HFFc6 (cell line): Measurements from ENCODE around the gene BBS9. TPM values are rescaled to one million over a fixed set of nuclear protein-coding genes. Genes with fewer than 3 reads are reported as not detected.
A peak's percentile ranks its signal among the peaks of the same experiment; 100 is the strongest.

Experiments used
- DNase-seq: peaks from one replicate; pipeline ENCODE4 v3.0.0-alpha.2; 2018
- H3K27ac Mint-ChIP-seq: 2 replicates; pipeline ENCODE4 v1.8.0; 2020; ENCODE audit warnings: mild to moderate bottlenecking, mixed read lengths
- H3K27me3 Mint-ChIP-seq: 2 replicates; pipeline ENCODE4 v1.8.0; 2021; ENCODE audit warnings: mild to moderate bottlenecking, moderate library complexity, mixed read lengths; ENCODE audit not compliant: insufficient read depth
- H3K36me3 Mint-ChIP-seq: 2 replicates; pipeline ENCODE4 v1.8.0; 2021; ENCODE audit warnings: low read depth, mixed read lengths
- H3K4me1 Mint-ChIP-seq: 2 replicates; pipeline ENCODE4 v1.8.0; 2020; ENCODE audit warnings: low read depth, mixed read lengths
- H3K4me3 Mint-ChIP-seq: 2 replicates; pipeline ENCODE4 v1.8.0; 2020; ENCODE audit warnings: mild to moderate bottlenecking, moderate library complexity, mixed read lengths
- H3K9me3 Mint-ChIP-seq: 2 replicates; pipeline ENCODE4 v1.8.0; 2020; ENCODE audit warnings: mild to moderate bottlenecking, mixed read lengths
- total RNA-seq, 6 experiments: library from RNA; stranded (reverse); fragmentation: NEBNext Ultra II Directional; extraction: Animal tissue kit (Norgen Biotek cat#: 25700); gene quantifications; 2 replicates in 1 of 6; 3 replicates in 5 of 6; pipeline ENCODE4 v1.2.3, GENCODE V29; 2021
- TF ChIP-seq, protein P1 (sequence below): fragments of 200-600 bp; sonication (generic); IDR thresholded peaks from 2 replicates; pipeline ENCODE4 v1.5.0; 2021; ENCODE audit warnings: antibody characterized with exemption, mild to moderate bottlenecking

Gene BBS9
- total RNA-seq, 6 experiments from 2014 or later = 10.6 to 13.0 (median 12.1) TPM

DNA sequence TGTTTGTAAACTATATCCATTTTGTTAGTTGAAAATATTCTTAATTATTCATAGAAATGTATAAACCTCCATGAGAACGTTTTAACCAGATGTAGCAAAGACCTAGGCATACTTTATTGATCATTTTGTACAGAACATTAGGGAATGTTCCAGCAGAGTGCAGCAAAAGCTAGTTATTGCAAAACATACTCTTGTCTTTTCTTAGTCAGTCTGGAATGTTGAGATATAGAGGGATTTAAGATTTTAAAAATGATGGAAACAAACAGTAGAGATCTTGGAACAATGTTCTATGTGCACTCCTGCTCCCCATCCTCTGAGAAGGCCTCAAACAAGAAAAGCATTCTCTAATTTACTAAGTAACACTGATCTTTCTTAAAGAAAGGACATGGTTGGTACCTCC is 292.1 kb downstream of the BBS9 start:
- no peak overlapping the region for H3K27ac Mint-ChIP-seq
- H3K36me3 Mint-ChIP-seq = no peaks in the 10 kb centered on the region
- TF ChIP-seq, protein P1, sequence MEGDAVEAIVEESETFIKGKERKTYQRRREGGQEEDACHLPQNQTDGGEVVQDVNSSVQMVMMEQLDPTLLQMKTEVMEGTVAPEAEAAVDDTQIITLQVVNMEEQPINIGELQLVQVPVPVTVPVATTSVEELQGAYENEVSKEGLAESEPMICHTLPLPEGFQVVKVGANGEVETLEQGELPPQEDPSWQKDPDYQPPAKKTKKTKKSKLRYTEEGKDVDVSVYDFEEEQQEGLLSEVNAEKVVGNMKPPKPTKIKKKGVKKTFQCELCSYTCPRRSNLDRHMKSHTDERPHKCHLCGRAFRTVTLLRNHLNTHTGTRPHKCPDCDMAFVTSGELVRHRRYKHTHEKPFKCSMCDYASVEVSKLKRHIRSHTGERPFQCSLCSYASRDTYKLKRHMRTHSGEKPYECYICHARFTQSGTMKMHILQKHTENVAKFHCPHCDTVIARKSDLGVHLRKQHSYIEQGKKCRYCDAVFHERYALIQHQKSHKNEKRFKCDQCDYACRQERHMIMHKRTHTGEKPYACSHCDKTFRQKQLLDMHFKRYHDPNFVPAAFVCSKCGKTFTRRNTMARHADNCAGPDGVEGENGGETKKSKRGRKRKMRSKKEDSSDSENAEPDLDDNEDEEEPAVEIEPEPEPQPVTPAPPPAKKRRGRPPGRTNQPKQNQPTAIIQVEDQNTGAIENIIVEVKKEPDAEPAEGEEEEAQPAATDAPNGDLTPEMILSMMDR = peak; percentile 36; the same call in 1 of the 2 replicates
- no peaks in the 10 kb centered on the region for H3K27me3 Mint-ChIP-seq
- H3K4me3 Mint-ChIP-seq = no peak overlapping the region
- no peak for DNase-seq
- H3K9me3 Mint-ChIP-seq = no peaks in the 10 kb centered on the region
- H3K4me1 Mint-ChIP-seq = peaks cover 5% of the 10 kb centered on the region; the same call in 1 of the 2 replicates

DNA sequence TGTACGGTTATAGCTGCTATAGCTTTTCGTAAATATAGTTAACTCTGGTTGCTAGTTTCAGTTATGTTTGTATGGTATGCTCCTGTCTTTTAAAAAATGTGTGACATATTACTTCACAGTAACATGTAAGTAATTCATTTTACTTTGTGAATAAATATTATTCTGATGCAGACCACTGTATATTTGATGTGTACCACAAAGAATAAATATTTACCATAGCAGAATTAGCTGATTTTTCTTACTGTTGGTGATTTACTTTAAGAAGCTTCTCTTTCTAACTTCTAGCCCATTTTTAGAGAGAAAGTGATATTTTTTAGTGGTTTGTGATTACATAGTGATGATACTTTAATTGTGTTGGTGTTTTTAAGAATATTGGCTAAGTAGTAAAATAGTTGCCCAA is 292.8 kb downstream of the BBS9 start:
- no peak for DNase-seq
- Mint-ChIP-seq H3K27me3 (no peaks in the 10 kb centered on the region), H3K27ac (no peak overlapping the region)

DNA sequence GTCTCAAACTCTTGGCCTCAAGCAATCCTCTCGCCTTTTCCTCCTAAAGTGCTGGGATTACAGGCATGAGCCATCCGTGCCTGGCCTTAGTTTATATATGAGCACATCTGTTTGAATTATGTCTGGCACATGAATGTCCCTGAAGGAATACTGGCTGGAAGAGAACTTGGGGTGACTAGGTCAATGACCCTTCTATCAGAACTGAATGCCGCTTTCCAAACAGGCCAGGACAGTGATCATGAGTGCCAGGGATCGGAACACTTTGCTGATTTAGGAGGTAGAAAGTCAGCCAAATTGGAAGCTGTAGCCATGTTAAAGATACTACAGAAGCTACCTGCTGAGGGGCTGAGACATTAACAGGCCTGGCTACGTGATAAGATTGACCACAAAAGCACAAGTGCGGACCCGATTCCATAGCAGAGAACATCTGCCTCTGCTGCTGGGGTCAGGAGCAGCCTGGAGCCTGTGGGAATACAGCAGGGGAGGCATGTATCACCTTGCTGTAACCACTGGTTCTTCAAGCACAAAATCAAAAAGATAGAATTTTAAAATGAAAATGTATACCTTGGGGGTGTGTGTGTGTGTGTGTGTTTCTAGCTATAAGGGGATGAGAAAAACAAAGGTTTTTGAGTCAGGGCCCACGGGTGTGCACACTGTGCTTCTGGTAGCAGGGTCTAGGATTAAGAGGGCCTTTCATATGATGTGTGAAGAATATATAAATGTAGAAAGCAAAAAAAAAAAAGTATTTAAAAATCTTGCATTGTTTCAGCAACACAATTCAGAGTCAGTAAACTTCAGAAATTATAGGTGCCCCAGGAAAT is 293.7 kb downstream of the BBS9 start:
- Mint-ChIP-seq H3K27me3 (no peaks in the 10 kb centered on the region), H3K36me3 (no peaks in the 10 kb centered on the region), H3K27ac (no peak overlapping the region), H3K4me3 (no peak overlapping the region), H3K9me3 (no peaks in the 10 kb centered on the region), H3K4me1 (peaks cover 4% of the 10 kb centered on the region; the same call in 1 of the 2 replicates)
- DNase-seq = no peak
- TF ChIP-seq, protein P1 = no peak

More for the DNA sequence above, 292.8 kb downstream of the BBS9 start:
- H3K36me3 Mint-ChIP-seq = no peaks in the 10 kb centered on the region
- H3K9me3 Mint-ChIP-seq = no peaks in the 10 kb centered on the region
- no peak overlapping the region for H3K4me3 Mint-ChIP-seq
- TF ChIP-seq, protein P1 = no peak
- peaks cover 5% of the 10 kb centered on the region; the same call in 1 of the 2 replicates for H3K4me1 Mint-ChIP-seq

DNA sequence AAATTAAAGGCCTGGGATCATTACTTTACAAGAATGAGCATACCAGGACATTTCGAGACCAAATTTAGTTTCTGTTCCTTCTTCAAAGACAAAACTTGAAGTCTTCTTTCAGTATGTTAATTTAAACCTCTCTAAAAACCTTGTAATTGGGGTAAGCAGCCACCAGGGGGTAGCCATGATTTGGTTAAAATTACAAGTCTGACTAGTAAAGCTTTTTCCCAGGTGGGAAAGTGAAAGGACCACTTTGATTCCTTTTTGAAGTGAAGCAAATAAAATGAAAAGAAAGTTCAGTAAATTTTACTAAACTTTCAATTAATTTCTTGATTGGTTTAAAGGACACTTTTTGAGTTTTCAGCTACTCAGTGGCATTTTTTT is 294.3 kb downstream of the BBS9 start:
- H3K27me3 Mint-ChIP-seq = no peaks in the 10 kb centered on the region
- no peak overlapping the region for H3K27ac Mint-ChIP-seq
- H3K36me3 Mint-ChIP-seq = no peaks in the 10 kb centered on the region
- no peak for DNase-seq
- TF ChIP-seq, protein P1 = peak; percentile 64
- H3K9me3 Mint-ChIP-seq = no peaks in the 10 kb centered on the region
- no peaks in the 10 kb centered on the region for H3K4me1 Mint-ChIP-seq
- no peak overlapping the region for H3K4me3 Mint-ChIP-seq

DNA sequence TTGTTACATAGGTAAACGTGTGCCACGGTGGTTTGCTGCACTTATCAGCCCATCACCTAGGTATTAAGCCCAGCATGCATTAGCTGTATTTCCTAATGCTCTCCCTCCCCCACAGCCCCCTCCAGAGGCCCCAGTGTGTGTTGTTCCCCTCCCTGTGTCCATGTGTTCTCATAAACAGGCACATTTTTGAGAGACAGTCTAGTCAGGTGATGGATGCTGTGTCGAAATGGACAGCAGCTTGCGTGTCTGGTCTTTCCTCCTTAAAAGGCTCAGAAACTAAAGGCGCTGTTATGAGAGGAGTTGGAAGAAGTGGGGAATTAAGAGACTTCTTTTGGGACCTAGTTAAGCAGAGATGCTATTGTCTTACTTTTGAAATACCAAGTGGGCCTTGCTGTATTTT is 296.0 kb downstream of the BBS9 start:
- no peaks in the 10 kb centered on the region for H3K4me1 Mint-ChIP-seq
- H3K9me3 Mint-ChIP-seq = no peaks in the 10 kb centered on the region
- no peak overlapping the region for H3K4me3 Mint-ChIP-seq
- TF ChIP-seq, protein P1 = no peak
- no peaks in the 10 kb centered on the region for H3K27me3 Mint-ChIP-seq
- no peak overlapping the region for H3K27ac Mint-ChIP-seq
- no peaks in the 10 kb centered on the region for H3K36me3 Mint-ChIP-seq
- no peak for DNase-seq
